Osteocyte (in vitro differentiated cells): Measurements from ENCODE around the gene CLEC16A. TPM values are rescaled to one million over a fixed set of nuclear protein-coding genes. Genes with fewer than 3 reads are reported as not detected.

Experiments
- DNase-seq: peaks from one replicate; pipeline ENCODE4 v3.0.0; 2021; ENCODE audit warnings: mixed read lengths; ENCODE audit not compliant: unreplicated experiment; ENCODE audit errors: extremely low spot score
- H3K27ac Mint-ChIP-seq: one replicate; pipeline ENCODE4 v1.8.0; 2021; ENCODE audit warnings: mild to moderate bottlenecking, mixed read lengths; ENCODE audit not compliant: unreplicated experiment
- H3K27me3 Mint-ChIP-seq: one replicate; pipeline ENCODE4 v1.8.0; 2021; ENCODE audit warnings: mixed read lengths; ENCODE audit not compliant: unreplicated experiment
- H3K36me3 Mint-ChIP-seq: one replicate; pipeline ENCODE4 v1.8.0; 2021; ENCODE audit warnings: mixed read lengths; ENCODE audit not compliant: unreplicated experiment
- H3K4me1 Mint-ChIP-seq: one replicate; pipeline ENCODE4 v1.8.0; 2021; ENCODE audit warnings: mixed read lengths; ENCODE audit not compliant: unreplicated experiment
- H3K4me3 Mint-ChIP-seq: one replicate; pipeline ENCODE4 v1.8.0; 2021; ENCODE audit warnings: mild to moderate bottlenecking, moderate library complexity, mixed read lengths; ENCODE audit not compliant: unreplicated experiment
- H3K9me3 Mint-ChIP-seq: one replicate; pipeline ENCODE4 v1.8.0; 2021; ENCODE audit warnings: mixed read lengths; ENCODE audit not compliant: unreplicated experiment
- CTCF ChIP-seq: fragments of 200-600 bp; sonication (generic); IDR thresholded peaks from 2 replicates; pipeline ENCODE4 v1.5.0; 2021; ENCODE audit warnings: antibody characterized with exemption, mild to moderate bottlenecking, moderate library complexity
- total RNA-seq: library from RNA; stranded (reverse); gene quantifications from 2 replicates; pipeline ENCODE4 v1.2.1, GENCODE V29; 2021

The CLEC16A gene
- total RNA-seq, 1 donor from 2014 or later, result 22.1 TPM

GRCh38 chr16:11178424-11178823 lies 234.1 kb downstream of the CLEC16A start:
- peaks cover 29% of the 10 kb centered on the region for H3K36me3 Mint-ChIP-seq
- no peak overlapping the region for H3K4me3 Mint-ChIP-seq
- no peak for DNase-seq
- no peaks in the 10 kb centered on the region for H3K9me3 Mint-ChIP-seq
- H3K4me1 Mint-ChIP-seq, result peaks cover 3% of the 10 kb centered on the region
- H3K27ac Mint-ChIP-seq, result no peak overlapping the region
- no peaks in the 10 kb centered on the region for H3K27me3 Mint-ChIP-seq
- TF ChIP-seq CTCF, result no peak

- H3K9me3 Mint-ChIP-seq, result no peaks in the 10 kb centered on the region
- no peak overlapping the region for H3K27ac Mint-ChIP-seq
- no peak for TF ChIP-seq CTCF
- H3K4me1 Mint-ChIP-seq, result peaks cover 3% of the 10 kb centered on the region
- H3K4me3 Mint-ChIP-seq, result no peak overlapping the region
- no peaks in the 10 kb centered on the region for H3K27me3 Mint-ChIP-seq
- no peak for DNase-seq
- H3K36me3 Mint-ChIP-seq, result peaks cover 20% of the 10 kb centered on the region
These were observed 235.2 kb downstream of the CLEC16A start for GRCh38 chr16:11179574-11179973.

GRCh38 chr16:11180489-11180888 lies 236.1 kb downstream of the CLEC16A start:
- TF ChIP-seq CTCF, result no peak
- peaks cover 3% of the 10 kb centered on the region for H3K4me1 Mint-ChIP-seq
- DNase-seq, result no peak
- no peaks in the 10 kb centered on the region for H3K9me3 Mint-ChIP-seq
- H3K4me3 Mint-ChIP-seq, result no peak overlapping the region
- H3K27ac Mint-ChIP-seq, result no peak overlapping the region
- no peaks in the 10 kb centered on the region for H3K27me3 Mint-ChIP-seq
- H3K36me3 Mint-ChIP-seq, result peaks cover 16% of the 10 kb centered on the region

- peaks cover 16% of the 10 kb centered on the region for H3K36me3 Mint-ChIP-seq
- no peaks in the 10 kb centered on the region for H3K9me3 Mint-ChIP-seq
- peaks cover 3% of the 10 kb centered on the region for H3K4me1 Mint-ChIP-seq
- no peak for DNase-seq
- no peaks in the 10 kb centered on the region for H3K27me3 Mint-ChIP-seq
- H3K4me3 Mint-ChIP-seq, result no peak overlapping the region
- no peak overlapping the region for H3K27ac Mint-ChIP-seq
- no peak for TF ChIP-seq CTCF
These were observed 237.0 kb downstream of the CLEC16A start for GRCh38 chr16:11181242-11181898.

GRCh38 chr16:11181899-11182279 lies 237.5 kb downstream of the CLEC16A start:
- Mint-ChIP-seq H3K4me1 (peaks cover 3% of the 10 kb centered on the region), H3K27ac (no peak overlapping the region), H3K4me3 (no peak overlapping the region), H3K27me3 (no peaks in the 10 kb centered on the region), H3K36me3 (peaks cover 16% of the 10 kb centered on the region), H3K9me3 (no peaks in the 10 kb centered on the region)
- TF ChIP-seq CTCF, result no peak
- DNase-seq, result no peak
